Skin epidermis (tissue), 12 donors: ENCODE measurements around the gene CFAP100.

ENCODE experiments used
- H3K27ac ChIP-seq, 21 experiments: fragments of 200-600 bp; sonication (generic) in 11 of 21; one replicate each; pipeline ENCODE4 v1.5.0; 2020; ENCODE audit warnings: mild to moderate bottlenecking in 3 of 21, inconsistent platforms in 2 of 21, moderate library complexity in 2 of 21
- H3K4me3 ChIP-seq, 7 experiments: fragments of 200-600 bp; sonication (generic) in 2 of 7; one replicate each; pipeline ENCODE4 v1.5.0; 2020; ENCODE audit warnings: inconsistent platforms in 2 of 7, mild to moderate bottlenecking in 2 of 7, moderate library complexity in 1 of 7

The CFAP100 gene

DNA sequence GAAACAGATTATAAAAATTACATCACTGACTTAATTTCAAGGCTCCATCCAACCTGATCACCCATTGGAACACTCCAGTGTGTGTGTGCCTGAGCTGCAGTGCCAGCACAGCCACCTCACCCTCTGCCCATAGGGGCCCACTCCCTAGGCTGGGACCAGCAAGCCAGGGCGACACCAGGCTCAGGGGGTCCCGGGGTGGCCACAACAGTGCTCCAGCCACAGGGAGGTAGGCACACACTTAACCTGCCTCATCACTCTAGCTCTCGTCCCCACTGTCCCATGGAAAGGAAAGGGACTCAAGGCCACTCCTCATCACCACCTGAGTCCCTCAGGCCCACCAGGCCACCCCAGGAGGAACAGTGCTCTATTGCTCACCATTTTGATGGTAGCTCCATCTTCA lies 56.0 kb downstream of the CFAP100 start:
- Histone ChIP-seq H3K27ac (no peak overlapping the region), H3K4me3 (no peak overlapping the region)

- H3K4me3 ChIP-seq: no peak overlapping the region
- no peak overlapping the region for H3K27ac ChIP-seq
Observed at GRCh38 chr3:126451511-126451910, 56.8 kb downstream of the CFAP100 start.

DNA sequence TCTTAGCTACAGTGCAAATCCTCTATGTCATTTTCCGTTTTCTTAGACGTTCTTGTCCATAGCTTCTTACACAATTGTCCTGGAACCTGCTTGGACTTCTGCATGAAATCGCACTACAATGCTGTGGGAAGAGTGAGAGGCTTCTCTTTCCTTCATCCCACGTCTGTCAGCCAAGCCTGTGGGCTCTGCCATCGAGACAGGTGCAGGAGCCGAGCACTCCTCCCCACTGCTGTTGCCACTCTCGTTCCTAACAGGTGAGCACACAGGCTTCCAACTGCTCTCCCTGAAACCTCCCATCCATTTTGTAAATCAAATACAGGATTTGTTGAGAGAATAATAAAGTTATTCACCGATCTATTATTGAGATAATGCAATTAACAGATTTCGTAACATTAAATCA lies 57.5 kb downstream of the CFAP100 start:
- no peak overlapping the region for H3K27ac ChIP-seq
- H3K4me3 ChIP-seq: no peak overlapping the region

DNA sequence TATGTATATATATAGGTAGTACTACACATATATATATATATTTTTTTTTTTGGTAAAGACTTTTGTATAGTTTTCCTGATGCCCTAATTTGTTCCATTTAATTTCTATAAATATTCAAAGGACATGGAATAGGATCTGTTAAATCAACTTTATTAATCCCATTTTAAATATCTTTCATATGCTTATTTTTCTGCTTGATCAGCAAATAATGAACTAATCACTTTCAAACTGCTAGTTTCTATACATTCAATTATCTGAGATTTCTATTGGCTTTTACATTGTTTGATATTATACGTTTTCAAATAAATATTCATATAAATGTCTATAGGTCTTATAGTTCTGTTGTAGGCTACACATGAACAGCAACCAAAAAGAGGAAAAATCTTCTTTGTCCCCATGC lies 59.3 kb downstream of the CFAP100 start:
- H3K27ac ChIP-seq: no peak overlapping the region
- no peak overlapping the region for H3K4me3 ChIP-seq

- H3K4me3 ChIP-seq: no peak overlapping the region
- no peak overlapping the region for H3K27ac ChIP-seq
Observed at GRCh38 chr3:126454437-126455198, 59.9 kb downstream of the CFAP100 start.

- no peak overlapping the region for H3K4me3 ChIP-seq
- no peak overlapping the region for H3K27ac ChIP-seq
Observed at GRCh38 chr3:126456211-126456610, 61.5 kb downstream of the CFAP100 start.

DNA sequence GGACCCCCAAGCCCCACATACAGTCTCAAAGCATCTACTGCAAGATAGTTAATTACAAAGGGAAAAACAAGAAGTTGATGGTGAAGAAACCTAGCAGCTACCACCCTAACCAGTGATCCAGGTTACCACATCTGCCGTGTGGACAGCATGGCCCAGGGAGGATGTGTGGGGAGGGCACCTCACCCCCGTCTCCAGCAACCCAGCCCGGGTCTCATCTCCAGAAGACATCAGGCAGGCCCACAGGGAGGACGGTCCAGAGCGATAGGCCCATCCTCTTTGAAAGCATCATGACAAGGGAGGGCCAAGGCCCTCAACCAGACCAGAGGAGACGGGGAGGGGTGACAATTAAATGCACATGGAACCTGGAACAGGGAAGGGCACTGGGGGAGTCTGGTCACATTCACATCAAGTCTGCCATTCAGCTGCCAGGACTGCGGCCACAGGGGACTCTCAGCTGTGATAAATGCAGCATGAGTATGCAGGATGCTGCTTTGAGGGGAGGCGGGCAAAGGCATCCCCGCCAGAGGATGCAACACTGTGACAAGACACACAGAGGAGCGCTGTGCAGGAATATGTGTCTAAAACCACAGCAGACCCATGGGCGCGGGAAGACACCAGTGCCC lies 62.2 kb downstream of the CFAP100 start:
- no peak overlapping the region for H3K27ac ChIP-seq
- no peak overlapping the region for H3K4me3 ChIP-seq

GRCh38 chr3:126459111-126459762 lies 64.5 kb downstream of the CFAP100 start:
- no peak overlapping the region for H3K27ac ChIP-seq
- no peak overlapping the region for H3K4me3 ChIP-seq

DNA sequence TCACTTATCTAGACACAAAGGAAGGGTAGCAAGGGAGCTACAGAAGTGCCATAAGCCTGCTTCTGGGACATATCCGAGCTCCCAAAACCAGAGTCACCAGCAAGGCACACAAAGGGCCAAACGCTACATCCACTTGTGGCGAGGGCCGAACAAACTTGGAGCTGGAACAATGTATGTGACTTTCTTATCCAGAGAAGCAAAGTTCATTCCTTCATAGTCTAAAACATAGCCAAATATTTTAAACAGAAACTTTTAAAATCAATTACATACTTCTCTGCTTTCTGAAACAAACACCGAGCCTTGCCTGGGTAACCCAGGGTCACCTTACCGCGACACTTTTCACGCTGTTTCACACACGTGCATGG lies 65.0 kb downstream of the CFAP100 start:
- no peak overlapping the region for H3K4me3 ChIP-seq
- H3K27ac ChIP-seq: no peak overlapping the region

GRCh38 chr3:126460381-126460780 lies 65.7 kb downstream of the CFAP100 start:
- H3K27ac ChIP-seq: no peak overlapping the region

DNA sequence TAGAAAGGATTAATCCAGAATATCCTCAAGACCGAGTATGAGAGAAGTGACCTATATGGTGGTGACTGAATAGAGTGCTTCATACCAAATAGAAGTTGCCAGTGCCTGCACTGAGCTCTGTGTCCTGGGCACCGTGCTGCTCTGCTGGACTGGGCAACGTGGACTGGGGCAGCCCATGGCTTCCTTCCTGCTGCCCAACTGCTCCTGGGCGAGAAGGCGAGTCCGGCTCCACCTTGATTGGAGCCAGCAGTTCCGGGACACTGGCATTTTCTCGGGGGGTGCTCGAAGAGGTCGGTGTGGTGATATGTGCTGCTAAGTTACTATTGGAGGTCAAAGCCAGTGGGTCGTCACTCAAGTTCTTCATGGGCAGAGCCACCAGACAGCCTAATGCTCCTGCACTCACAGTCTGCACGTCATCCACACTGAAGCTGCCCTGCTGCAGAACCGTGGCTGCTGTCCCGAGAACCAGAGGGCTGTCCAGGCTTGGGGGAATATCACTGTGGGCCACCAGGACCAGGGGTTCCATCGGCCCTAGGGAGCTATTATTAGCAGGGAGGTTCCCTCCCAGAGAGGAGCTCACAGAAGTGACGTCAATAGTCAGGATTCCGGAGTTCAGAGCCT lies 66.9 kb downstream of the CFAP100 start:
- Histone ChIP-seq H3K4me3 (no peak overlapping the region), H3K27ac (no peak overlapping the region)

More at GRCh38 chr3:126460381-126460780, 65.7 kb downstream of the CFAP100 start:
- H3K4me3 ChIP-seq: no peak overlapping the region

GRCh38 chr3:126463521-126463920 lies 68.8 kb downstream of the CFAP100 start:
- H3K27ac ChIP-seq: no peak overlapping the region
- no peak overlapping the region for H3K4me3 ChIP-seq

GRCh38 chr3:126464093-126464492 lies 69.4 kb downstream of the CFAP100 start:
- Histone ChIP-seq H3K27ac (no peak overlapping the region), H3K4me3 (no peak overlapping the region)

GRCh38 chr3:126464494-126464893 lies 69.8 kb downstream of the CFAP100 start:
- Histone ChIP-seq H3K4me3 (no peak overlapping the region), H3K27ac (no peak overlapping the region)

GRCh38 chr3:126464997-126465396 lies 70.3 kb downstream of the CFAP100 start:
- Histone ChIP-seq H3K4me3 (no peak overlapping the region), H3K27ac (no peak overlapping the region)

DNA sequence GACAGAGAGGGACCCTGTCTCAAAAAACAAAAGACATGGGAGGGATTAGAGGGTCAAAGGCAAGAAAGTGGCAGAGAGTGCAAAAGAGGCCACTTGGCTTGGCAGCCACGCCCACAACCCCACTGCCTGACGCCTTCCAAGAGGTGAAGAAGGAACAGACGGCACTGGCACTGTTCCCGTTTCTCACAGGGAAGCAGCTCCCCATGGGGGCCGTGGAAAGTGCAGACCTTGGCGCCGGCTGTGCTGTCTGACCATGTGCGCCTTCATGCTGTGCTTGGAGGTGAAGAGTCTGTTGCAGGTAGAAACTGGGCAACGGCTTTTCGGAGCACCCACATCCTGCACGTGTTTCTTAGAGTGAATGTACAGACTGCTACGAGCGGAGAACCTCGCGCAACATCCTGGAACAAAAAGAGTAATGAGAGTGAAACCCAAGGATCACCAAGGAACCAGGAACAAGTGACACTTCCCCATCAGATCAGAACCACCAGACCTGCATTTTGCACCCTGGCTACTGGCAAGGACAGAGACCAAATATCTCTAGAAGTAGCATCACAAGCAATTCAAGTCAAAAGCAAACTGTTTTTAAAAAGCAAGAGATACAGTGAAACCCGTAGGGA lies 71.3 kb downstream of the CFAP100 start:
- H3K4me3 ChIP-seq: no peak overlapping the region
- H3K27ac ChIP-seq: peak overlapping the region in 2 of 21 experiments; percentile 23 to 34

GRCh38 chr3:126466886-126467610 lies 72.3 kb downstream of the CFAP100 start:
- Histone ChIP-seq H3K27ac (peak overlapping the region in 1 of 21 experiments; percentile 14), H3K4me3 (no peak overlapping the region)

- H3K27ac ChIP-seq: no peak overlapping the region
Observed at GRCh38 chr3:126467611-126467955, 72.9 kb downstream of the CFAP100 start.

GRCh38 chr3:126468028-126468891 lies 73.6 kb downstream of the CFAP100 start:
- no peak overlapping the region for H3K27ac ChIP-seq
- H3K4me3 ChIP-seq: no peak overlapping the region

More at GRCh38 chr3:126467611-126467955, 72.9 kb downstream of the CFAP100 start:
- H3K4me3 ChIP-seq: no peak overlapping the region
